HUDEP-2 (cell line): ENCODE results near the gene MAU2.
A peak's percentile ranks its signal among the peaks of the same experiment; 100 is the strongest.
"Not testable (repeated sequence)": the region's sequence is repeated elsewhere in the genome, so short reads cannot be mapped to it uniquely, and the experiment has no call there.

Experiments
- DNase-seq, 76 experiments: peaks; one replicate each; lab custom pipeline; 2025; ENCODE audit not compliant: unreplicated experiment in 76 of 76; lab: John Stamatoyannopoulos, UW

Gene MAU2

DNA sequence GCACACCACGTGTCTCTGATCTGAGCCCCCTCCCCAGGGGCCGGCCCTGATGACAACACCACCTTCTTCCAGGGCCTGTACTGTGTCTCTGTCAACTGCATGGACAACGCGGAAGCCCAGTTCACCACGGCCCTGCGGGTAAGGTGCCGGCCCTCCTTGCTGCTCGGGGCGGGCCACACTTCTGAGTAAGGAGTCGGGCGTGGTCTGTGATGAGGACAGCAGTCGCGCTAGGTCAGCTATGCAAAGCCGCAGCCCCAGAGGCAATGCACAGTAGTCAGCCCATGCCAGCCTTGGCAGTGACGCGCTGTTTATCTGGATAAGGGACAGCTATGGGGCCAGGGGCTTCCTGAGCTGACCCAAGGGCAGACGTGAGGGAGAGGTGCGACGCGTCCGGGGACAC is 24.6 kb downstream of the MAU2 start:
- peak in 8 of 76 experiments; percentile 11 to 42 (median 20) for DNase-seq

DNA sequence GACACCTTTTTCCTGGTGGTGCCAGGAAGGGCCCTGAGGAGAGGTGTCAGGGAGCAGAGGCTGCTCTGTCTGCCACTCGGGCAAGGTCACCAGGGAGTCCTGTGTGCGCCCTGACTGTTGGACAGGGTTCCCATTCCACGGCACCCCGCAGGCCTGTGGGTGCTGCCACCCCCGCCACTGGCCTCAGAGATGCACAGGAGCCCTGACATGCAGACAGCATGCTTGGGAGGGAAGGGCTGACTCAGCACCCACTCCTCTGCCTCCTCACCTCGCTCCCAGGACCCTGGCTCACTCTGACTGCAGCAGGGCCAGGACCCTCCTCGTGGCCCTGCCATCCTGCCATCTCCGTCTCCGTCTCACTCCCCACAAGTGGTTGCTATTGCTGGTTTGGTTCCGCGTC is 25.3 kb downstream of the MAU2 start:
- no peak for DNase-seq

GRCh38 chr19:19347401-19348110 is 26.9 kb downstream of the MAU2 start:
- no peak for DNase-seq

- DNase-seq, result no peak
Observed at GRCh38 chr19:19348266-19348665, 27.6 kb downstream of the MAU2 start.

DNA sequence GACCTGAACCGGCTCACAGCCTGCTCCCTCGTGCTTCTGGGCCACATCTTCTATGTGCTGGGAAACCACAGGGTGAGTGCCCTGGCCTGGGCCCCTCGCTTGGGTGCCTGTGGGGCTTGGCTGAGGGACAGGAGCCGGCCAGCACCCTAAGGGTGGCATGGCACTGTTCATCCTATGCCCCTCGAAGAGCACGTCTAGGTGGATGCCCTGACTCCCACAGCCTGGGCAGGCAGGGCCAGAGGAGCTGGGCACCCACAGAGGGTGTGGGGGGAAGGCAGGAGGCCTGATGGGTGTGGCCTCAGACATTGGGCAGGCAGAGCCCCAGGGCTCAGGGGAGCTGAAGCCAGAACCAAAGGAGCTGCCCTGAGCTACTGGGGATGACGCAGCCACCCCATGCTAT is 28.7 kb downstream of the MAU2 start:
- DNase-seq, result peak in 1 of 76 experiments; percentile 12

GRCh38 chr19:19350756-19351155 is 30.1 kb downstream of the MAU2 start:
- not testable (repeated sequence) for DNase-seq

GRCh38 chr19:19352823-19353222 is 32.2 kb downstream of the MAU2 start:
- no peak for DNase-seq

DNA sequence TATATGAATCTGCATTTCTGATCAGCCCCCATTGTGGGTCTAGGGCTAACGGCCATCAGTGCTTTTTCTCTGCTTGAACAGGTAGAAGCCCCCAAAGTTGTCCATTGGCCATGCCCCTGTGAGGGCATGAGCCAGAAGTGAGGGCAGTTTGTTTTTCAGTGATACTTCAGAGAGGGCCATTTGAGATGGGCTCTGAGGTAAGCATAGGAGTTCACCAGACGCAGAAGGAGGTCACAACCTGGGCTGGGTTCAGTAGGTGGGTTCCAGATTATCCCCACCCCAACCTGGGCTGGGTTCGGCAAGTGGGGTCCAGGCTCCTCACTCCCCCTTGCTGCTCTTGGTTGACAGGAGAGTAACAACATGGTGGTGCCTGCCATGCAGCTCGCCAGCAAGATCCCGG is 33.4 kb downstream of the MAU2 start:
- no peak for DNase-seq

DNA sequence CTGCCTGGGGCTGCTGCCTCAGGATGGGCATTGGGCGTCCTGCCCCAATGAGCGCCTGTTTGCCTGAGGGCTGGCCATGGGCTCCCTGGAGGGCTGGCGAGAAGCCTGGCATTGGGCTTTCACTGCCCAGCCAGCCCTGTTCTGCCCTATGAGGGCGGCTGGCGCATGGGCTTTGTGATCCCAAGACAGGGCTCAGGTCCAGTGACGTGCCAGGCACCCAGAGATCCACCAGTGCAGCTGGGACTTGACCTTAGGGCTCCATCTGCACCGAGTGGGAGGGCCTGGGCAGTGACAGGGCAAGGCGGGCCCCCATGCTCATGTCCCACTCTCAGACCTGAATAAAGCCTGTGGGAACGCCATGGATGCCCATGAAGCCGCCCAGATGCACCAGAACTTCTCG is 34.3 kb downstream of the MAU2 start:
- no peak for DNase-seq

- no peak for DNase-seq
Observed at GRCh38 chr19:19355606-19356139, 35.0 kb downstream of the MAU2 start.

DNA sequence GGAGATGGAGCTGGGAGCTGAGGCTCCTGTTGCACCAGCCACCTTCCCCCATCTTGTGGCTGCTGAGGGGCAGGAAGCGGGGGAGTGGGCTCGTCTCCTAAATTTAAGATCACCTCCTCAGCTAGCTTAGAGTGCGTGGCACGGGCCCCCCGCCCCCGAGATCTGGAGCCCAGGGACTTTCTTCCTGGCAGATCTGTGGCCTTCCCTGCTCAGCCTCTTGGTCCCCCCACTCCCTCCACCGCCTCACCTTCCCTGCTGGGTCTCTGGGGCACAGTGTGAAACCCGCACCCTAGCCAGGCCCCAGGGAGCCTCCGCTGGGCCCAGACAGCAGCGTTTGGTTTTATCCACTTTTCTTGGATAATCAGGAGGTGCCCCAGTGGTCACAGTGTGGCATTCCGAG is 35.9 kb downstream of the MAU2 start:
- DNase-seq, result no peak

DNA sequence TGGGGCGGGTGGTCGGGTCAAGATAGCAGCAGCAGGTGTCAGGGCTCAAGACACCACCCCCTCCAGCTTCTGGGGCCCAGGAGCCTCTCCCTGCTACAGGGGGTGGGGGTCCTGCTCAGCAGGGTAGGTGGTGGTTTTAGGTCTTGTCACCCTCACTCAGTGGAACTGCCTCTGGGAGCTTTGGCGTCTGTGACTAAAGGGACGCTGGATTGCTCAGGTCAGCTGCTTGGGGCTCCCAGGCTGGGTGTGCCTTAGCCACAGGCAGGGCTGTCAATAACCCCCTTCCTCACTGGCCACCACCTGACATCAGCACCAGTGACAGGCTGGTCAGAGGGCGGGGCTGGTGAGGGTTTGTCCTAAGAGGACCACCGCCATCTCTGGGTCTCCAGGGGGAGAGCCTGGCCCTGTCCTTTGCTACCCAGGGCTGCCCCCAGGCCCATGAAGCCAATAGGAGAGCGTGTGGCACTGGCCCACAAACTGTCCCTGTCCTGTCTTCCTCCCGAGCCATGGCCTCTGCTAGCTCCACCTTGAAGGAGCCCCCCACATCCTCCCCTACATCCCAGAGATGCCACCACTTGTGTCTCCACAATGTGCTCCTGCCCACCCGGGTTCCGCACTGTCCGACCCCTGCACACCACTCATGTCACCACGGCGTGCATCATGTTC is 36.4 kb downstream of the MAU2 start:
- DNase-seq, result no peak

DNA sequence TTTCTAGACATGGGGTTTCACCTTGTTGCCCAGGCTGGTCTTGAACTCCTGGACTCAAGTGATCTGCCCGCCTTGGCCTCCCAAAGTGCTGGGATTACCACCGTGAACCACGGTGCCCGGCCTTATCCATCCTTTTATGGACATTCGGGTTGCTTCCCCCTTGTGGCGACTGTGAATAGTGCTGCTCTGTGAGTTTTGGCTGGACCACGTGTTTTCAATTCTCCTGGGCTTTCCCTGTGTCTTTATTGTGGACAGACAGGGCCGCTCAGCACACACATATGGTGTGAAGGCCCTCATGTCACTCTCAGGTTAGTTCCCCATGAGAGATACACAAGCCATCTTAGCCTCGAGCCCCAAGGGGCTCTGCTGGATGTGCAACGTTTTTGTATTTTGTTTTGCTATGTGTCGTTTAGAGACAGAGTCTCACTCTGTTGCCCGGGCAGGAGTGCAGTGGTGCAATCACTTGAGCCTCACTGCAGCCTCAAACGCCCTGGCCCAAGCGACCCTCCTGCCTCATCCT is 40.5 kb downstream of the MAU2 start:
- DNase-seq, result peak in 71 of 76 experiments; percentile 29 to 89 (median 74)

GRCh38 chr19:19362075-19362474 is 41.4 kb downstream of the MAU2 start:
- DNase-seq, result no peak

DNA sequence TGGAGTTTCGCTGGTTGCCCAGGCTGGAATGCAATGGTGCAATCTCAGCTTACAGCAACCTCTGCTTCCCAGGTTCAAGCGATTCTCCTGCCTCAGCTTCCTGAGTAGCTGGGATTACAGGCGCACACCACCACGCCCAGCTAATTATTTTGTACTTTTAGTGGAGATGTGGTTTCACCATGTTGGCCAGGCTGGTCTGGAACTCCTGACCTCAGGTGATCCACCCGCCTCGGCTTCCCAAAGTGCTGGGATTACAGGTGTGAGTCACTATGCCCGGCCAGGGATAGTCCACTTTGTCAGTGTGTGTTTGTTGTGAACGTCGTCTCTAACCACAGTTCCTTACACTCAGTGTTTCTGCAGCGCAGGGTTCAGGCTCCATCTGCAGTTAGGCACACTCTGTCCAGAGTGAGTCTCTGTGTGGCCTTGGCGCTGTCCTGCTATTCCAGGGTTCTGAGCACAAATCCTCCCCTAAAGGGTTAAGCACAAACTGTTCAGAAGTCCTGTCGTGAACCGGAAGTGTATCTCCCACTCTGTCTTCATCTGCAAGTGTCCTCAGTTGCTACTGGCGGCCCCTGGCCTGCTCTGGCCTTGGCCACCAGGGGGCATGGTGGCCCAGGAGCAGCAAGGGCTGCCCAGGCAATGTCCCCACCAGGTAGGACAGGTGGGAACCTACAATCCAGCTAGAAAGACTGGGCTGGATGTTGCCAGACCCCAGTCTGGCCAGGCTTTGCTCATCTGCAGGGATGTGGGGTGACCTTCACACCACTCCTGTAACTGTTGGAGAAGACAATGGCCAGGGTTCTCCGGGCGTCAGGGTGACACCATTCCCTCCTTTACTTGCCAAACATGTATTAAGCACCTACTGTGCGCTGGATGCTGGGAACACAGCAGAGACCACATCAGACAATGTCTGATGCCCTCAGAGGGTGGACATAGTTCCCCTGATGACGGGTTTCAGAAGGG is 46.1 kb downstream of the MAU2 start:
- peak in 65 of 76 experiments; percentile 23 to 83 (median 56) for DNase-seq

DNA sequence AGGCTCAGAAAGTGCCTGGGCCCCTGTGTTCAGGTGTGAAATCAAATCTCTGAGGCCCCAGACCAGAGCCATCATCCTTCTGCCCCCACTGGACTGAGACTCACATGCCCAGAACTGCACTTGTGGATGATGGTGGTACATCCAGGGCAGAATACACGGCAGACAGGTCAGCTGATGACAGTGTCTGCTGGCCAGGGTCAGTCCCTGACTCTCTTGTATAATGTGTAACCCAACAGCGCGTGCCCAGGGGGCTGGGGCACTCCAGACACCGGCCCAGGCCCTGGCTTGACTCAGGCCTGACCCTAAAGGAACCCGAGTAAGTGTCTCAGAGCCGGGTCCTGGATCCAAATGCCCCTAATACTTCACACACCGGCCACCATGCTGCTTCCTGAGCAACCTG is 47.5 kb downstream of the MAU2 start:
- no peak for DNase-seq

DNA sequence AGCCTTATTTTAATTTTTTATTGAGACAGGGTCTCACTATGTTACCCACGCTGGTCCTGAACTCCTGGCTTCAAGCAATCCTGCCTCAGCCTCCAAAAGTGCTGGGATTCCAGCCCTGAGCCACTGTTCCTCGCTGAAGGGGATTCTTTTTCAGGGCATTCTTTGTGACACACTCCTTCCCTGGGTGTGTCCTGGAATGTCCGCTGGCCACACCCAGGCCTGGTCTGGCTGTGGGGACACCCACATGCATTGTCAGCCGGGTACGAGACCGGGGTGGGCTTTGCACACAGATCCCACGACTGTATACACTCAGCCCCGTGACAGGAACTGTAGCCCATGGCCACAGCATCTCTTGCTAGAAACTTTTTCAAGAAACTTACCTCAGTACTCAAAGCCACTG is 50.4 kb downstream of the MAU2 start:
- DNase-seq, result no peak

- peak in 52 of 76 experiments; percentile 9 to 73 (median 42) for DNase-seq
Observed at GRCh38 chr19:19372656-19373416, 52.2 kb downstream of the MAU2 start.

DNA sequence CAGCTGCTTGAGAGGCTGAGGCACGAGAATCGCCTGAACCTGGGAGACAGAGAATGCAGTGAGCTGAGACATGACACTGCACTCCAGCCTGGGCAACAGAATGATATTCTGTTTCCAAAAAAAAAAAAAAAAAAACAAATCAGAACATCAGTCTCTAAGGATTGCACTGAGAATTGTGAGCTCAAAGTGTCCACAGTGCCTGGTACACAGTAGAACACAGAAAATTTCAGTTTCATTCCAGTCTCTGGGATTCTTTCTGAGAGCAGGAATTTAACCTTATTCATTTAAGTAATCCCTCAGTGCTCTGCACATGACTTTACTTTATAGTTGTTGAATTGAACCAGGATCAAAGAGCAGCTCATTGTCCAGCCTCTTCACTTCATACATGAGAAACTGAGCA is 58.9 kb downstream of the MAU2 start:
- DNase-seq, result no peak

GRCh38 chr19:19380316-19380715 is 59.7 kb downstream of the MAU2 start:
- not testable (repeated sequence) for DNase-seq
